ENCODE data around the gene MAT1A. TPM values are rescaled to one million over a fixed set of nuclear protein-coding genes. Genes with fewer than 3 reads are reported as not detected.
"Not testable (repeated sequence)": the region's sequence is repeated elsewhere in the genome, so short reads cannot be mapped to it uniquely, and the experiment has no call there.

Gene MAT1A
- polyA plus RNA-seq, 1 experiment = not detected

- H3K4me3 ChIP-seq (ENCODE audit: low read depth, low read length); H3K27me3 ChIP-seq (ENCODE audit: control insufficient read depth, insufficient read depth, low read length); POLR2A ChIA-PET; DNase-seq (ENCODE audit: low read depth); H3K36me3 ChIP-seq (ENCODE audit: control insufficient read depth, insufficient read depth, low read length); CTCF ChIA-PET: not testable (repeated sequence)
Observed at GRCh38 chr10:80233871-80234270, 55.6 kb downstream of the MAT1A start.

- not testable (repeated sequence) for H3K27me3 ChIP-seq (ENCODE audit: control insufficient read depth, insufficient read depth, low read length); H3K4me3 ChIP-seq (ENCODE audit: low read depth, low read length); DNase-seq (ENCODE audit: low read depth); H3K36me3 ChIP-seq (ENCODE audit: control insufficient read depth, insufficient read depth, low read length)
- ChIA-PET POLR2A (interaction anchor here (0.7 kb wide), 1 partner anchor 680 kb away, joined by 3 read pairs; no protein-coding TSS in a partner anchor), CTCF (interaction anchor here (0.6 kb wide), 1 partner anchor 743 kb away, joined by 3 read pairs; no protein-coding TSS in a partner anchor)
Observed at GRCh38 chr10:80226723-80227122, 62.7 kb downstream of the MAT1A start.

GRCh38 chr10:80223031-80223419 lies 66.4 kb downstream of the MAT1A start:
- H3K27me3 ChIP-seq (ENCODE audit: control insufficient read depth, insufficient read depth, low read length); DNase-seq (ENCODE audit: low read depth); H3K4me3 ChIP-seq (ENCODE audit: low read depth, low read length); POLR2A ChIA-PET; H3K36me3 ChIP-seq (ENCODE audit: control insufficient read depth, insufficient read depth, low read length): not testable (repeated sequence)
- CTCF ChIA-PET = interaction anchor here (0.8 to 3.8 kb wide), 13 partner anchors 15 to 662 kb away, joined by 3 to 49 read pairs (median 5); partner anchors contain the start of gene SFTPA2

Other genes starting within 250 kb of the MAT1A start
- gene TMEM254, start 211.0 kb downstream of the MAT1A start, polyA plus RNA-seq (2011; rRNA removed) = 29.0 and 35.5 TPM in 2 replicates
- gene PLAC9, start 156.9 kb downstream of the MAT1A start, polyA plus RNA-seq (2011; rRNA removed) = 16.3 and 19.3 TPM in 2 replicates
- gene ANXA11, start 84.1 kb downstream of the MAT1A start, polyA plus RNA-seq (2011; rRNA removed) = 210 and 239 TPM in 2 replicates
- gene DYDC1, start 67.1 kb upstream of the MAT1A start, polyA plus RNA-seq (2011; rRNA removed) = not detected in 2 replicates
- not detected in 2 replicates for gene DYDC2, start 67.1 kb upstream of the MAT1A start, polyA plus RNA-seq (2011; rRNA removed)
- 1.0 and 1.3 TPM in 2 replicates for gene PRXL2A, start 118.9 kb upstream of the MAT1A start, polyA plus RNA-seq (2011; rRNA removed)
- 18.3 and 33.3 TPM in 2 replicates for gene TSPAN14, start 164.7 kb upstream of the MAT1A start, polyA plus RNA-seq (2011; rRNA removed)
- not detected in 2 replicates for gene SH2D4B, start 248.2 kb upstream of the MAT1A start, polyA plus RNA-seq (2011; rRNA removed)